GM12878 (cell line): ENCODE measurements around the gene PTPRS. TPM values are rescaled to one million over a fixed set of nuclear protein-coding genes. Genes with fewer than 3 reads are reported as not detected.

Source experiments
- ATF7 ChIP-seq: fragments of 450-650 bp; IDR thresholded peaks from 2 replicates; pipeline ENCODE4 v1.6.1; 2016; ENCODE audit warnings: low read depth, mild to moderate bottlenecking
- BCL3 ChIP-seq: IDR thresholded peaks from 2 replicates; pipeline ENCODE4 v1.6.1; 2011; ENCODE audit warnings: borderline replicate concordance, low read depth, mild to moderate bottlenecking, moderate library complexity, low read length; ENCODE audit not compliant: insufficient read depth, poor library complexity, severe bottlenecking
- CHD1 ChIP-seq: IDR thresholded peaks from 2 replicates; pipeline ENCODE4 v1.6.1; 2012; ENCODE audit warnings: low read depth, low read length, improper control_type of control experiment
- CREB1 ChIP-seq: IDR thresholded peaks from 2 replicates; pipeline ENCODE4 v1.6.1; 2012; ENCODE audit warnings: low read depth, mild to moderate bottlenecking, inconsistent platforms
- CREM ChIP-seq: IDR thresholded peaks from 2 replicates; pipeline ENCODE4 v1.6.1; 2014; ENCODE audit warnings: antibody characterized with exemption, low read depth
- FOXM1 ChIP-seq: IDR thresholded peaks from 2 replicates; pipeline ENCODE4 v1.6.1; 2012; ENCODE audit warnings: low read depth, mild to moderate bottlenecking, inconsistent platforms, low read length, moderate library complexity
- MEF2B ChIP-seq: fragments of 450-650 bp; IDR thresholded peaks from 2 replicates; pipeline ENCODE4 v1.6.1; 2018; ENCODE audit warnings: mild to moderate bottlenecking, moderate library complexity; ENCODE audit not compliant: partially characterized antibody, poor library complexity, severe bottlenecking
- NFXL1 ChIP-seq: fragments of 450-650 bp; IDR thresholded peaks from 2 replicates; pipeline ENCODE4 v1.6.1; 2017; ENCODE audit warnings: antibody characterized with exemption, mild to moderate bottlenecking, borderline replicate concordance
- NRF1 ChIP-seq: conservative IDR thresholded peaks from 2 replicates; pipeline ENCODE4 v1.6.1; 2011; ENCODE audit warnings: mild to moderate bottlenecking, low read depth, low read length, improper control_type of control experiment
- USF2 ChIP-seq: IDR thresholded peaks from 2 replicates; pipeline ENCODE4 v1.6.1; 2011; ENCODE audit warnings: low read depth, low read length, improper control_type of control experiment, borderline replicate concordance
- ZBTB4 ChIP-seq: fragments of 450-650 bp; formaldehyde crosslinking; IDR thresholded peaks from 2 replicates; pipeline ENCODE4 v1.4.0; 2022; ENCODE audit warnings: mild to moderate bottlenecking, moderate library complexity
- ZNF622 ChIP-seq: fragments of 450-650 bp; IDR thresholded peaks from 2 replicates; pipeline ENCODE4 v1.6.1; 2017; ENCODE audit warnings: mild to moderate bottlenecking, inconsistent platforms
- polyA plus RNA-seq, 11 experiments: library from polyadenylated mRNA; depleted of rRNA in 4 of 11; unstranded in 6 of 11; stranded (reverse) in 5 of 11; fragments of >200 nt; fragmentation: Nextera tagmentation in 4 of 11; fragmentation: Illumina TruSeq in 1 of 11; extraction: Ambion mirVana in 4 of 11; extraction: Trizol in 1 of 11; gene quantifications; 1 replicate in 1 of 11; 2 replicates in 10 of 11; pipeline versions ENCODE4 v1.2.1 to v1.2.3, GENCODE V29; 2011 to 2016; ENCODE audit warnings: inconsistent platforms in 2 of 11, missing spikeins in 2 of 11, low read depth in 1 of 11
- total RNA-seq, 4 experiments: library from RNA; depleted of rRNA in 3 of 4; stranded (reverse); fragments of >200 nt in 3 of 4; fragmentation: Illumina TruSeq in 1 of 4; extraction: Trizol in 1 of 4; gene quantifications; 2 replicates each; pipeline versions ENCODE4 v1.2.1 to v1.2.3, GENCODE V29; 2013 to 2021

Gene PTPRS
- total and polyA plus RNA-seq, 10 of the 15 experiments (the other 5 are each of a cell fraction or from before 2014, with no cell fraction given): 0.09 to 32.1 (median 0.71) TPM

GRCh38 chr19:5339198-5339949 is 1.2 kb downstream of the PTPRS start (continued):
- TF ChIP-seq BCL3 (no peak), CREM (no peak), ZNF622 (no peak), NRF1 (no peak), USF2 (no peak), MEF2B (peak; percentile 22), ZBTB4 (no peak), NFXL1 (no peak), FOXM1 (no peak), CHD1 (no peak), ATF7 (peak; percentile 85), CREB1 (peak; percentile 54; the same call in 1 of the 2 replicates)
